Astrocyte (in vitro differentiated cells and primary cell): Measurements from ENCODE around the gene NME2. TPM values are rescaled to one million over a fixed set of nuclear protein-coding genes. Genes with fewer than 3 reads are reported as not detected.
"Not testable (repeated sequence)": the region's sequence is repeated elsewhere in the genome, so short reads cannot be mapped to it uniquely, and the experiment has no call there.

Experiments used
- DNase-seq: peaks from one replicate; pipeline ENCODE4 v3.0.0-alpha.2; 2010; ENCODE audit warnings: low read depth
- FAIRE-seq: peaks from 2 replicates; lab custom pipeline; 2011; peaks lifted over from hg19 to GRCh38; lab: Jason Lieb, UNC
- H2AFZ ChIP-seq: 2 replicates; pipeline ENCODE4 v1.6.0; 2012; ENCODE audit warnings: low read depth, low read length, inconsistent platforms
- H3K27ac ChIP-seq: 2 replicates; pipeline ENCODE4 v1.5.1; 2011; ENCODE audit warnings: low read depth, low read length, inconsistent platforms
- H3K27me3 ChIP-seq: 2 replicates; pipeline ENCODE4 v1.6.0; 2011; ENCODE audit warnings: low read length, inconsistent platforms; ENCODE audit not compliant: insufficient read depth
- H3K36me3 ChIP-seq: 2 replicates; pipeline ENCODE4 v1.5.1; 2011; ENCODE audit warnings: low read length, inconsistent platforms; ENCODE audit not compliant: insufficient read depth
- H3K4me1 ChIP-seq: 2 replicates; pipeline ENCODE4 v1.5.1; 2011; ENCODE audit warnings: low read length, inconsistent platforms; ENCODE audit not compliant: insufficient read depth
- H3K4me2 ChIP-seq: 2 replicates; pipeline ENCODE4 v1.6.0; 2012; ENCODE audit warnings: low read length, inconsistent platforms
- H3K4me3 ChIP-seq: 2 replicates; pipeline ENCODE4 v1.5.1; 2011; ENCODE audit warnings: low read depth, mild to moderate bottlenecking, low read length, inconsistent platforms; ENCODE audit not compliant: insufficient read depth
- H3K79me2 ChIP-seq: 2 replicates; pipeline ENCODE4 v1.6.0; 2012; ENCODE audit warnings: mild to moderate bottlenecking, low read length, inconsistent platforms; ENCODE audit not compliant: insufficient read depth
- H3K9ac ChIP-seq: 2 replicates; pipeline ENCODE4 v1.6.0; 2012; ENCODE audit warnings: mild to moderate bottlenecking, low read length, inconsistent platforms
- H3K9me3 ChIP-seq: 2 replicates; pipeline ENCODE4 v1.5.1; 2012; ENCODE audit warnings: low read depth, mild to moderate bottlenecking, low read length, inconsistent platforms; ENCODE audit not compliant: insufficient read depth
- H4K20me1 ChIP-seq: 2 replicates; pipeline ENCODE4 v1.6.0; 2012; ENCODE audit warnings: low read length, inconsistent platforms; ENCODE audit not compliant: insufficient read depth
- H3K27ac Mint-ChIP-seq: one replicate; pipeline ENCODE4 v1.8.0; 2021; ENCODE audit warnings: mild to moderate bottlenecking, mixed read lengths; ENCODE audit not compliant: unreplicated experiment
- H3K27me3 Mint-ChIP-seq: one replicate; pipeline ENCODE4 v1.8.0; 2021; ENCODE audit warnings: low read depth, mixed read lengths; ENCODE audit not compliant: unreplicated experiment
- H3K36me3 Mint-ChIP-seq: one replicate; pipeline ENCODE4 v1.8.0; 2021; ENCODE audit warnings: low read depth, mixed read lengths; ENCODE audit not compliant: unreplicated experiment
- H3K4me1 Mint-ChIP-seq: one replicate; pipeline ENCODE4 v1.8.0; 2021; ENCODE audit warnings: low read depth, mixed read lengths; ENCODE audit not compliant: unreplicated experiment
- H3K4me3 Mint-ChIP-seq: one replicate; pipeline ENCODE4 v1.8.0; 2021; ENCODE audit warnings: mild to moderate bottlenecking, moderate library complexity, mixed read lengths; ENCODE audit not compliant: unreplicated experiment
- H3K9me3 Mint-ChIP-seq: one replicate; pipeline ENCODE4 v1.8.0; 2021; ENCODE audit warnings: mild to moderate bottlenecking, mixed read lengths; ENCODE audit not compliant: unreplicated experiment
- CTCF ChIP-seq: IDR thresholded peaks from 2 replicates; pipeline ENCODE4 v1.5.1; 2011; ENCODE audit warnings: low read depth, mild to moderate bottlenecking, inconsistent platforms, low read length, moderate library complexity; ENCODE audit not compliant: insufficient read depth
- EZH2 ChIP-seq: IDR thresholded peaks from 2 replicates; pipeline ENCODE4 v1.6.1; 2012; ENCODE audit warnings: mild to moderate bottlenecking, low read length, inconsistent platforms; ENCODE audit not compliant: insufficient read depth
- total RNA-seq: library from RNA; stranded (reverse); gene quantifications from 2 replicates; pipeline ENCODE4 v1.2.1, GENCODE V29; 2021

The NME2 gene
- total RNA-seq, 1 donor from 2014 or later, result 894 TPM

- H3K9ac ChIP-seq, result peak overlapping the region; percentile 91
- no peaks in the 10 kb centered on the region for H3K27me3 ChIP-seq
- H3K9me3 ChIP-seq, result no peaks in the 10 kb centered on the region
- Mint-ChIP-seq H3K27me3 (no peaks in the 10 kb centered on the region), H3K27ac (peak overlapping the region; percentile 86), H3K36me3 (peaks cover 16% of the 10 kb centered on the region), H3K4me1 (peaks cover 27% of the 10 kb centered on the region), H3K4me3 (peak overlapping the region; percentile 89), H3K9me3 (no peaks in the 10 kb centered on the region)
- H2AFZ ChIP-seq, result peak overlapping the region; percentile 65
- H3K36me3 ChIP-seq, result peaks cover 32% of the 10 kb centered on the region
- FAIRE-seq (no peak), DNase-seq (no peak)
- H3K4me2 ChIP-seq, result peak overlapping the region; percentile 98
- peak overlapping the region; percentile 73 for H3K4me3 ChIP-seq
- peaks cover 11% of the 10 kb centered on the region for H3K4me1 ChIP-seq
- H3K79me2 ChIP-seq, result peaks cover 40% of the 10 kb centered on the region
- peaks cover 47% of the 10 kb centered on the region for H4K20me1 ChIP-seq
- TF ChIP-seq EZH2 (no peak), CTCF (peak; percentile 46)
- H3K27ac ChIP-seq, result peak overlapping the region; percentile 83
Observed at GRCh38 chr17:51166987-51167931, 1.0 kb downstream of the NME2 start.

GRCh38 chr17:51169340-51169739 is 3.1 kb downstream of the NME2 start:
- Mint-ChIP-seq H3K9me3 (no peaks in the 10 kb centered on the region), H3K36me3 (peaks cover 14% of the 10 kb centered on the region), H3K4me1 (peaks cover 29% of the 10 kb centered on the region), H3K27me3 (no peaks in the 10 kb centered on the region), H3K4me3 (peak overlapping the region; percentile 64), H3K27ac (no peak overlapping the region)
- DNase-seq (no peak), FAIRE-seq (no peak)
- Histone ChIP-seq H3K36me3 (peaks cover 27% of the 10 kb centered on the region), H2AFZ (no peak overlapping the region), H3K27ac (no peak overlapping the region), H3K4me2 (no peak overlapping the region), H4K20me1 (peaks cover 54% of the 10 kb centered on the region), H3K4me1 (peaks cover 11% of the 10 kb centered on the region), H3K79me2 (peaks cover 40% of the 10 kb centered on the region), H3K9me3 (no peaks in the 10 kb centered on the region), H3K4me3 (no peak overlapping the region), H3K27me3 (no peaks in the 10 kb centered on the region), H3K9ac (no peak overlapping the region)
- no peak for TF ChIP-seq CTCF
- no peak for TF ChIP-seq EZH2

- no peaks in the 10 kb centered on the region for H3K9me3 ChIP-seq
- peaks cover 27% of the 10 kb centered on the region for H3K36me3 ChIP-seq
- Mint-ChIP-seq H3K36me3 (peaks cover 12% of the 10 kb centered on the region), H3K27me3 (no peaks in the 10 kb centered on the region), H3K4me3 (no peak overlapping the region), H3K9me3 (no peaks in the 10 kb centered on the region), H3K4me1 (peaks cover 29% of the 10 kb centered on the region), H3K27ac (no peak overlapping the region)
- no peak overlapping the region for H3K27ac ChIP-seq
- no peak for FAIRE-seq
- peaks cover 40% of the 10 kb centered on the region for H3K79me2 ChIP-seq
- no peak overlapping the region for H3K4me2 ChIP-seq
- H2AFZ ChIP-seq, result no peak overlapping the region
- no peak for DNase-seq
- TF ChIP-seq CTCF (no peak), EZH2 (no peak)
- no peaks in the 10 kb centered on the region for H3K27me3 ChIP-seq
- peaks cover 54% of the 10 kb centered on the region for H4K20me1 ChIP-seq
- H3K4me1 ChIP-seq, result peaks cover 3% of the 10 kb centered on the region
- no peak overlapping the region for H3K4me3 ChIP-seq
- no peak overlapping the region for H3K9ac ChIP-seq
Observed at GRCh38 chr17:51170736-51171135, 4.5 kb downstream of the NME2 start.

DNA sequence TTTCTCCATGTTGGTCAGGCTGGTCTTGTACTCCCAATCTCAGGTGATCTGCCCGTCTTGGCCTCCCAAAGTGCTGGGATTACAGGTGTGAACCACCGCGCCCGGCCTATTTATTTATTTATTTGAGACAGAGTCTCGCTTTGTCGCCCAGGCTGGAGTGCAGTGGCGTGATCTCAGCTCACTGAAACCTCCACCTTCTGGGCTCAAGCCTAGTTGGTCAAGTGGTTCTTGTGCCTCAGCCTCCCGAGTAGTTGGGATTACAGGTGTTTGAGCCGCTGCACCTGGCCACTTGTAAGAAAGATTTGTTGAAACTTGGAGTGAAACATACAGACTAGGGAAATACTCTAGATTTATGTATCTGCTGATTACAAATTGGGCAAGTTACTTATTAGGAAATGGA is 5.8 kb downstream of the NME2 start:
- H3K4me3 ChIP-seq, H2AFZ ChIP-seq, H3K4me3 Mint-ChIP-seq, H3K4me1 ChIP-seq, H3K9me3 ChIP-seq, H3K27me3 ChIP-seq, H3K9ac ChIP-seq, H3K4me2 ChIP-seq, H3K27ac ChIP-seq, H3K27me3 Mint-ChIP-seq, H3K9me3 Mint-ChIP-seq, H3K27ac Mint-ChIP-seq, DNase-seq, FAIRE-seq: not testable (repeated sequence)
- Mint-ChIP-seq H3K4me1 (peaks cover 25% of the 10 kb centered on the region), H3K36me3 (peaks cover 12% of the 10 kb centered on the region)
- Histone ChIP-seq H3K79me2 (peaks cover 32% of the 10 kb centered on the region), H3K36me3 (peaks cover 27% of the 10 kb centered on the region), H4K20me1 (peaks cover 54% of the 10 kb centered on the region)
